IPS-18a (cell line): ENCODE results near the gene SFI1.
"Not testable (repeated sequence)": the region's sequence is repeated elsewhere in the genome, so short reads cannot be mapped to it uniquely, and the experiment has no call there.

Experiments
- H3K27ac ChIP-seq: one replicate; pipeline ENCODE4 v1.5.1; 2013; ENCODE audit warnings: low read length
- H3K27me3 ChIP-seq: one replicate; pipeline ENCODE4 v1.6.1; 2013; ENCODE audit warnings: mild to moderate bottlenecking, low read length; ENCODE audit not compliant: control insufficient read depth, insufficient read depth
- H3K36me3 ChIP-seq: one replicate; pipeline ENCODE4 v1.6.1; 2013; ENCODE audit warnings: low read depth, low read length; ENCODE audit not compliant: control insufficient read depth
- H3K4me1 ChIP-seq: one replicate; pipeline ENCODE4 v1.6.1; 2013; ENCODE audit warnings: low read depth, low read length; ENCODE audit not compliant: control insufficient read depth
- H3K4me3 ChIP-seq: one replicate; pipeline ENCODE4 v1.5.1; 2013; ENCODE audit warnings: low read length
- H3K9ac ChIP-seq: one replicate; pipeline ENCODE4 v1.6.1; 2013; ENCODE audit warnings: mild to moderate bottlenecking, low read length, moderate library complexity
- H3K9me3 ChIP-seq: one replicate; pipeline ENCODE4 v1.6.1; 2013; ENCODE audit warnings: low read depth, low read length; ENCODE audit not compliant: control insufficient read depth

The SFI1 gene

DNA sequence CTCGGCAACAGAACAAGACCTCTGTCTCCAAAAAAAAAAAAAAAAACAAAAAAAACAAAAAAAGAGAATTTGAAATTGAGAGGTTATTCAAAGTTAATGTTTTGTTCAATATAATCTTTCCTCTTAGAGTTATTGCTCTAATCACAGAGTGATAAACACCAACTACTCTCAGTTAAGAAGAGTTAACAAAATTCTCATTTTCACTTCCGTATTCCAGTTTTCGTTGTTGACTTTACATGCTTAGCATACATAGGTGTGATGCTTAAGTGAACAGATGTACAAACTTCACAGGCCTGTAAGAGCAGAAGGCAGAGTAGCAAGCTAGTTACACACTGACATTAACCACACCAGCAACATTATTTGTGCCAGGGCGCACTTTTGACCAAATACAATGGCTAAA, 19.0 kb upstream of the SFI1 start:
- Histone ChIP-seq H3K27ac (no peak overlapping the region), H3K36me3 (peaks cover 36% of the 10 kb centered on the region), H3K9me3 (no peaks in the 10 kb centered on the region), H3K4me1 (no peaks in the 10 kb centered on the region), H3K4me3 (no peak overlapping the region), H3K9ac (no peak overlapping the region), H3K27me3 (no peaks in the 10 kb centered on the region)

DNA sequence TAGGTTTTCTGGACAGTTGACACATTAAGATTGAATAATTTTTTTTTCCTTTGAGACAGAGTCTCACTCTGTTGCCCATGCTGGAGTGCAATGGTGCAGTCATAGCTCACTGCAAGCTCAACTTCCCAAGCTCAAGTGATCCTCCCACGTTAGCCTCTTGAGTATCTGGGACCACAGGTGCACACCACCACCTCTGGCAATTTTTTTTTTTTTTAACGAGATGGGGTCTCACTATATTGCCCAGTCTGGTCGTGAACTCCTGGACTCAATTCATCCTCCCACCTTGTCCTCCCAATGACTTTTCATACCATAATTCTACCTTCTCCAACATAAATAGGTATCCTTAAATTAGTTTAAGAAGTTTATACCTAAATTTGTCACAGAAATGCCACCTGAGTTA, 15.2 kb upstream of the SFI1 start:
- Histone ChIP-seq H3K9ac (no peak overlapping the region), H3K36me3 (peaks cover 44% of the 10 kb centered on the region), H3K4me3 (no peak overlapping the region), H3K27me3 (no peaks in the 10 kb centered on the region), H3K4me1 (no peaks in the 10 kb centered on the region), H3K9me3 (no peaks in the 10 kb centered on the region), H3K27ac (no peak overlapping the region)

DNA sequence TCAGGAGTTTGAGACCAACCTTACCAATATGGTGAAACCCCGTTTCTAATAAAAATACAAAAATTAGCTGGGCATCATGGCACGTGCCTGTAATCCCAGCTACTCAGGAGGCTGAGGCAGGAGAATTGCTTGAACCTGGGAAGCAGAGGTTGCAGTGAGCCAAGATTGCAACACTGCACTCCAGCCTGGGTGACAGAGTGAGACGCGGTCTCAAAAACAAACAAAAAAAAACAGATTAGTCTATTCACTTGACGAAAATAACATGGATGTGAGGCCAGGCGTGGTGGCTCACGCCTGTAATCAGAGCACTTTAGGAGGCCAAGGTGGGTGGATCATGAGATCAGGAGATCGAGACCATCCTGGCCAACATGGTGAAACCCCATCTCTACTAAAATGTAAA, 13.9 kb upstream of the SFI1 start:
- not testable (repeated sequence) for H3K4me3 ChIP-seq, H3K4me1 ChIP-seq, H3K9ac ChIP-seq, H3K27ac ChIP-seq, H3K9me3 ChIP-seq, H3K27me3 ChIP-seq
- peaks cover 46% of the 10 kb centered on the region for H3K36me3 ChIP-seq

DNA sequence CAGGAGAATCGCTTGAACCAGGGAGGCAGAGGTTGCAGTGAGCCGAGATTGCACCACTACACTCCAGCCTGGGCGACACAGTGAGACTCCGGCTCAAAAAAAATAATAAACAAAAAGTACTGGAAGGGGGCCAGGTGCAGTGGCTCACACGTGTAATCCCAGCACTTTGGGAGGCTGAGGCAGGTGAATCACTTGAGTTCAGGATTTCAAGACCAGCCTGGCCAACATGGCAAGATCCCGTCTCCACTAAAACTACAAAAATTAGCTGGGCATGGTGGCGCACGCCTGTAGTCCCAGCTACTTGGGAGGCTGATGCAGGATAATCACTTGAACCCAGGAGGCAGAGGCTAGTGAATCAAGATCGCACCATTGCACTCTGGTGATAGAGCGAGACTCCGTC, 10.0 kb upstream of the SFI1 start:
- H3K4me1 ChIP-seq: peaks cover 16% of the 10 kb centered on the region
- not testable (repeated sequence) for H3K9ac ChIP-seq, H3K27me3 ChIP-seq, H3K27ac ChIP-seq, H3K9me3 ChIP-seq, H3K4me3 ChIP-seq
- peaks cover 39% of the 10 kb centered on the region for H3K36me3 ChIP-seq

DNA sequence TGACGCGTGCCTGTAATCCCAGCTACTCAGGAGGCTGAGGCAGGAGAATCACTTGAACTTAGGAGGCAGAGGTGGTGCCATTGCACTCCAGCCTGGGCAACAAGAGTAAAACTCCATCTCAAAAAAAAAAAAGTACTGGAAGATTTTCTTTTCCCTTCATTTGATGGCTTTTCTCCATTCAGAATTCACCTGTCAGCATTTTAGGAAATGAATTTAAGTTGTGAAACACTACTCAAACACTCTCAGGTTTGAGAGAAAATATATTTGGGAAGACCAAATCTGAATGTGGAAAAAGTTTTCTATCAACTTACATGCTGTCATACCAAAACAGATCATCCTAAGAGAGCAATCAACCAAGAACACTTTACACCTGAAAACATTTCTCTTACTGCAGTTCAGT, 9.4 kb upstream of the SFI1 start:
- Histone ChIP-seq H3K4me3 (no peak overlapping the region), H3K27me3 (no peaks in the 10 kb centered on the region), H3K27ac (no peak overlapping the region), H3K4me1 (peaks cover 18% of the 10 kb centered on the region), H3K9ac (no peak overlapping the region), H3K36me3 (peaks cover 33% of the 10 kb centered on the region), H3K9me3 (no peaks in the 10 kb centered on the region)

DNA sequence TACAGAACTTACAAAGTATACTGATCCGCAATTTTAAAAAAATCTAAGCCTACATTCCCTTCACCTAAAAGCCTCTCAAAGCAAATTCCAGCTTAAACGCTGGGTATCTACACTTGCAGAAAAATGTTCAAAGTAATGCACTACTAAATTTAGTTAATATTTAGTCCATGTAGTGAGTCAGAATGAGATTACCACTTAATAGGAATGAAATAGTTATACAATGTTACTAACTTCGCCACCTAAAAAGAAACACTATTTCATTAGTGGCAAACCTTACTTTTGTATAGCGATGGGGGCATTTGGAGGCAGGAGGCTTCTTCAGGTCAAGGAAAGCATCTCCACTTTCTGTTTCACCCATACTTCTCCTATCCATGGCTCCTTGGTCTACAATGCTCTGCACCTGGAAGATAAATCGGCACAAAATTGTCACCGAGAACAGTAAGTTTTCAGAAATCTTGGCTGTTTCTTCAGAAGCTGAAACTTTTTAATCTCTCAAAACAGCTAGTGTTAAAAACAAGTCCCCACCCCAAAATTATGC, 7.9 kb upstream of the SFI1 start:
- Histone ChIP-seq H3K36me3 (peaks cover 27% of the 10 kb centered on the region), H3K9ac (peak overlapping the region; percentile 46), H3K27me3 (no peaks in the 10 kb centered on the region), H3K4me3 (peak overlapping the region; percentile 66), H3K9me3 (no peaks in the 10 kb centered on the region), H3K4me1 (peaks cover 18% of the 10 kb centered on the region), H3K27ac (no peak overlapping the region)

DNA sequence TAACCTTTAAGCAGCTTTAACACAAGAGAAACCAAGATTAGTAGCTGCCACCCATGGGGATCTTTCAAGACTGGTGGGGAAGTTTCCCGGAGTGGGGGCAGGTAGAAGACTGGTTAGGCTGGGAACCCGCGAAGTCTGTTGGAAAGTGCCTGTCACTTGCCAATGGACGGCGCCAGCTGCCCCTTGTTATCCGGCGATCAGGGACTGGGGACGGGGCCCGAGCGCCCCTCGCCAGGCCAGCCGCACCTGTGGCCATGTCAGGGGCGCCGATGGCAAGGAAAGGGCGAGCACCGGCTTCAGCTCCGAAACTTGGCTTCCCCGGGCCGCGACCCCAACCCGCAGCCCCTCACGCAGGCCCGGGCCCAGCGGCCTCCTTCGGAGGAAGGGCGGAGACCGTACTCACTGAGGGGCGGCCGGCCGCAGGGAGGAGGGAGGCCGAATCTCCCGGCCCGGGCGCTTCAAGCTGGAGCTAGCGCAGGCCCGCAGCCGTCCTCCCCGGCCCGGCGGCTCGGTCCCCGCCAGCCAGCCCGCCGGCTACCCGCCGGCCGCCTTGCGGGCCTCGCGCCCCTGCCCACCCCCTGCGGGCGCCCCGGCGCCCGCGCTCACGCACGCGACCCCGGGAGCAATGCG, 7.2 kb upstream of the SFI1 start:
- Histone ChIP-seq H3K36me3 (peaks cover 24% of the 10 kb centered on the region), H3K27me3 (no peaks in the 10 kb centered on the region), H3K4me1 (peaks cover 18% of the 10 kb centered on the region), H3K9me3 (no peaks in the 10 kb centered on the region), H3K9ac (peak overlapping the region; percentile 46), H3K4me3 (peak overlapping the region; percentile 66), H3K27ac (no peak overlapping the region)

DNA sequence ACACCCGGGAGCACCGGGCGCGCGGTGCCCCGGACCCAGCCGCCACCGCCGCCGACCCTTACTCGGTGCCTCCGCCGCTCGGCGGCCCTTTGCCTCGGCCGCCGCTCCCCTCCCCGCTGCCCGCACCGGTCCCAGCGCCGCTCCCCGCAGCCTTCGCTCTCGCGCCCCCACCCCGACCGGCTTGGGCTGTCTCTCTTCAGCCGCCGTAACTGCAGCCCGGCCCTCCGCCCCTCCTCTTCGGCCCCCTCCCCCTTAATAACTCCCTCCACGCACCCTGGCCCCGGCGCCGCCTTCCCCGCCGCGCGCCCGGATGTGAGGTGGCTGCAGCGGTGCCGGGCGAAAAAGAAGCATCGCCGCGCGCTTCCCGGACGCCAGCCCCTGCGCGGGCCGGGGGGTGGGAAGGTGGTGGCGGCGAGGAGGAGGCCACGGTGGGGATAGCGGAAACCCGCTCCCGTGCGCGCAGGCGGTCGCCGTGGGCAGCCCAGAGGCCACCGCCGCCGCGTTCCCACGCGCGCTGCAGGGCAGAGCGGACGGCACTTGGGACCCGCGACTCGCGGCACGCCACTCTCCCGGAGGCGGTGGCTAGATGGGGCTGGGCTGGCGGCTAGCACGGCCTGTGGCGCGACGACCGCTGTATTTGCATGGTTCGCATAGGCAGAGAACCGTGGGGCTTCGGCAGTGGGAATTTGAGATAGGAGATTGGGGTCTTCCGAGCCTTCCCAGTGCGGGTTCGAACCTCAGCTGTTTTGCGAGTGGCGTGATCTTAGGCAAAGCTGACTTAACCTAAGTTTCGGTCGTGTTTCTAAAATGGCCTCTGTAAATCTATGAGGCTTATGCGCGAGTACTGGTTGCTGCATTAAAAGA, 6.5 kb upstream of the SFI1 start, which contains the start of gene EIF4ENIF1:
EIF4ENIF1 (minus strand) TSS at position 211 of the 864 bp plus-strand sequence. CDS start 1,124 bp downstream, outside the sequence.
- peaks cover 18% of the 10 kb centered on the region for H3K4me1 ChIP-seq

DNA sequence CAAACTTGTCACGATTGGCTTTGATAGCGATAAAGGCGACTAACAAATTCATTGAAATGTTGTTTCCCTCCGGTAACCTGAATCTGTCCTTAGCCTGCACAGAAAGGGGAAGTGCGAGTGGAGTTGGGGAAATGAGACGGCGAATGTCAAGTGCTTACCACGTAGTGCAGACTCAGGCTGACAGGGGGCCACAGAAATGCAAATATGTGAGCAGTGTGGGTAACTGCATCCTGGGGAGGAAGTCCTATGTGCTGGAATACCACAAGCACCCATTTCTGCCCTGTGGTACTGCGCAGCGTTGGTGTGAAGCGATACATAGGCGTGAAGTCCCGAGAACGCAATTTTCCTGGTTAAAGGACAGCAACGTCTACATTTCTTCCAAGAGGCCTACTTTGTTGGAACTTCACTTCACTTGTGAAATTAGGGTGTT, 5.8 kb upstream of the SFI1 start:
- H3K27me3 ChIP-seq: no peaks in the 10 kb centered on the region
- H3K4me3 ChIP-seq: peak overlapping the region; percentile 66
- H3K9me3 ChIP-seq: no peaks in the 10 kb centered on the region
- H3K9ac ChIP-seq: peak overlapping the region; percentile 55
- H3K4me1 ChIP-seq: peaks cover 18% of the 10 kb centered on the region
- H3K36me3 ChIP-seq: peaks cover 14% of the 10 kb centered on the region
- H3K27ac ChIP-seq: no peak overlapping the region

More for the DNA sequence above, 6.5 kb upstream of the SFI1 start, which contains the start of gene EIF4ENIF1:
- Histone ChIP-seq H3K27me3 (no peaks in the 10 kb centered on the region), H3K9me3 (no peaks in the 10 kb centered on the region), H3K36me3 (peaks cover 19% of the 10 kb centered on the region), H3K27ac (no peak within 1 kb of the TSS), H3K4me3 (peak within 1 kb of the TSS; percentile 66), H3K9ac (peak within 1 kb of the TSS; percentile 55)

DNA sequence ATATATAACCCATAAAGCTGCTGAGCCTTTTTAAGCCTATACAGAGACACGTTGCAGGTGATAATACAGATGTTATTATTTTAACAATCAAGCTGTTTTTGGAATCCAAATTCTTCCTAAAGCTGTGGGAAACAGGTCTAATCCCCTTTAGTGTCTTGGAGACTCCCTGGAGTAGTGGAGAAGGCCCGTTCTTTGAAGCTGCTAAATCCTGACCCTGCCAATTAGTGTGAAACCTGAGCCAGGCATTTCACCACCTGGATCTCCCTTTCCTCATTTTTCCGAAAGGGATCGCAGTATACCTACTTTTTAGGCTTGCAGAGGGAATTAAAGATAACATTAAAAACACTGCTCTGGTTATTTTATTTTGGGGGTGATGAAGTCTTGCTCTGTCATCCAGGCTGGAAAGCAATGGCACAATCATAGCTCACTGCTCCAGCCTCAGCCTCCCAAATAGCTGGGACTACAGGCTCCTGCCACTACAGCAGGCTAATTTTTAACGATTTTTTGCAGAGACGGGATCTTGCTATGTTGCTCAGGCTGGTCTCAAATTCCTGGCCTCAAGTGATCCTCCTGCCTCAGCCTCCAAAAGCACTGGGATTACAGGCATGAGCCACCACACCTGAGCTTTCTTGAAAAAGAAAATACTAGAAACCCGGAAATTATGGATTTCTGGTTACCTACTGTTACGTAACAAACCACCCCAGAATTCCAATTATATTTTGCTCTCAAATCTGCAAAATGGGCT, 4.9 kb upstream of the SFI1 start:
- peaks cover 21% of the 10 kb centered on the region for H3K4me1 ChIP-seq
- no peaks in the 10 kb centered on the region for H3K27me3 ChIP-seq
- H3K9me3 ChIP-seq: no peaks in the 10 kb centered on the region
- no peak overlapping the region for H3K9ac ChIP-seq
- H3K36me3 ChIP-seq: peaks cover 14% of the 10 kb centered on the region
- H3K27ac ChIP-seq: no peak overlapping the region
- peak overlapping the region; percentile 66 for H3K4me3 ChIP-seq

DNA sequence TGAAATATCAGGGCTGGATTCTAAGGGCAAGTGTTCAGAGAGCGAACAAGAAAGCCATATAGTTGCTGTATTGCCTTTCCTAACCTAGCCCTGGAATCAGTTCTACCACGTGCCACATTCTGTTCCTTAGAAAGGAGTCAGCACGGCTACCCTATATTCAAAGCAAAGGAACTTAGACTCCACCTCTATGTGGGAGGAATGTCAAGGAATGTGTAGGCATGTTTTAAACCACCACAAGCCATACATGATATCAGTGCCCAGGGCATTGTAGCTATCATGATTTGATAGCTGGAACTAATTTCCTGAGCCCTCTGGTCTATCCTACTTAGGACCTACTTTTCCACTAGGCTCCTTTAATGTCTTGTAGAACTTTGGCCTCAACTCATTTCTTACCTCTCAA, 4.2 kb upstream of the SFI1 start:
- Histone ChIP-seq H3K9me3 (no peaks in the 10 kb centered on the region), H3K27ac (no peak overlapping the region), H3K4me1 (peaks cover 24% of the 10 kb centered on the region), H3K4me3 (no peak overlapping the region), H3K9ac (no peak overlapping the region), H3K36me3 (peaks cover 11% of the 10 kb centered on the region), H3K27me3 (peaks cover 4% of the 10 kb centered on the region)
